SU-DHL-6 (cell line): Measurements from ENCODE around the gene MBP.
"Not testable (repeated sequence)": the region's sequence is repeated elsewhere in the genome, so short reads cannot be mapped to it uniquely, and the experiment has no call there.

Experiments used
- H2AFZ ChIP-seq: fragments of 200-600 bp; sonication (generic); 2 replicates; pipeline ENCODE4 v1.6.1; 2014; ENCODE audit warnings: low read depth, mild to moderate bottlenecking, moderate library complexity, mixed read lengths, antibody characterized with exemption, low read length; ENCODE audit not compliant: severe bottlenecking
- H3F3A ChIP-seq: fragments of 200-600 bp; shearing (Covaris generic); 2 replicates; pipeline ENCODE4 v1.6.0; 2016; ENCODE audit warnings: antibody characterized with exemption, mild to moderate bottlenecking; ENCODE audit not compliant: insufficient read depth
- H3K27ac ChIP-seq: fragments of 200-600 bp; sonication (generic); 2 replicates; pipeline ENCODE4 v1.5.1; 2016; ENCODE audit warnings: low read depth, mild to moderate bottlenecking, low read length, moderate library complexity, mixed read lengths
- H3K27me3 ChIP-seq: fragments of 200-600 bp; sonication (generic), shearing (Covaris generic); 2 replicates; pipeline ENCODE4 v1.6.0; 2014; ENCODE audit warnings: mild to moderate bottlenecking, low read length
- H3K36me3 ChIP-seq: fragments of 200-600 bp; sonication (generic); 2 replicates; pipeline ENCODE4 v1.6.1; 2014; ENCODE audit warnings: mild to moderate bottlenecking, low read length, mixed read lengths
- H3K4me2 ChIP-seq: fragments of 300-600, 200-600 bp; shearing (Covaris generic), sonication (generic); 2 replicates; pipeline ENCODE4 v1.6.0; 2014; ENCODE audit warnings: low read length, low read depth, mild to moderate bottlenecking; ENCODE audit not compliant: poor library complexity, severe bottlenecking
- H3K4me3 ChIP-seq: fragments of 200-600 bp; sonication (generic); 2 replicates; pipeline ENCODE4 v1.5.1; 2014; ENCODE audit warnings: antibody characterized with exemption, low read length, mild to moderate bottlenecking, mixed read lengths; ENCODE audit not compliant: insufficient read depth, poor library complexity, severe bottlenecking
- H3K79me2 ChIP-seq: fragments of 200-600 bp; sonication (generic); 2 replicates; pipeline ENCODE4 v1.6.1; 2014; ENCODE audit warnings: mild to moderate bottlenecking, low read length, moderate library complexity; ENCODE audit not compliant: insufficient read depth
- H3K9ac ChIP-seq: fragments of 200-600 bp; sonication (generic); 2 replicates; pipeline ENCODE4 v1.7.0; 2014; ENCODE audit warnings: mild to moderate bottlenecking, low read length
- H3K9me2 ChIP-seq: fragments of 200-600 bp; sonication (generic); replicated peaks from 2 replicates; pipeline ENCODE4 v1.6.1; 2014; ENCODE audit warnings: low read length; ENCODE audit not compliant: insufficient read depth
- H3K9me3 ChIP-seq: fragments of 200-600 bp; sonication (generic); 2 replicates; pipeline ENCODE4 v1.6.1; 2014; ENCODE audit warnings: low read length, mixed read lengths; ENCODE audit not compliant: insufficient read depth
- H4K20me1 ChIP-seq: fragments of 200-600 bp; sonication (generic); 2 replicates; pipeline ENCODE4 v1.6.1; 2014; ENCODE audit warnings: low read depth, mild to moderate bottlenecking, antibody characterized with exemption, low read length, moderate library complexity, mixed read lengths
- CTCF ChIP-seq: fragments of 200-600 bp; sonication (generic); IDR thresholded peaks from one replicate; pipeline ENCODE4 v1.5.1; 2017; ENCODE audit warnings: antibody characterized with exemption, mild to moderate bottlenecking, low read length, moderate library complexity; ENCODE audit not compliant: insufficient read depth, poor library complexity, severe bottlenecking
- EZH2phosphoT487 ChIP-seq: fragments of 200-600 bp; sonication (generic), shearing (Covaris generic); conservative IDR thresholded peaks from 2 replicates; pipeline ENCODE4 v1.6.1; 2018; ENCODE audit warnings: mild to moderate bottlenecking, antibody characterized with exemption, low read length, moderate library complexity, mixed read lengths

MBP gene

DNA sequence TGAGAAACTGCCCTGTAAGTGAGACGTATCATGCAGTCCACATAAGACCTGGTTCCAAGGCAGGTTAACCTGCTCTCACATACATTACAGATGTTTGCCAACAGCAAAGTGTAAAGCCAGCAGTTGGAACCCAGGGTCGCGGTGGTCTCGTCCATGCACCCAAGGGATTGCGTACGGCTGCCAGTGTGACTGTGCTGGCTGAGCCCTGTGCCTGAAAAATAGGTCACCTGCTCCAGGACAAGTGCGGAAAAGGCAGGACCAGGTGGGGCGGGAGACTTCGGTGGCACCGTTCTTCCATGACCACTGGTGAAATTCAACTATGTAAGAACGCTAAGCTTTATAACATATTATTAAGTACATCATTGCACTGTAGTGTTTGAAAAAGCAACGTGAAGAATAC is 110.5 kb downstream of the MBP start:
- Histone ChIP-seq H3F3A (no peaks in the 10 kb centered on the region), H4K20me1 (no peaks in the 10 kb centered on the region), H3K27me3 (no peaks in the 10 kb centered on the region), H3K27ac (no peak overlapping the region), H3K4me2 (no peak overlapping the region), H3K4me3 (no peak overlapping the region), H2AFZ (no peak overlapping the region), H3K9ac (no peak overlapping the region), H3K36me3 (0 out of 2 replicates have a peak, but pooled peaks cover under 1% of the 10 kb centered on the region), H3K9me3 (no peaks in the 10 kb centered on the region), H3K9me2 (no peaks in the 10 kb centered on the region), H3K79me2 (peaks cover 27% of the 10 kb centered on the region; the same call in 1 of the 2 replicates)
- TF ChIP-seq CTCF (no peak), EZH2phosphoT487 (no peak)

GRCh38 chr18:77021478-77021877 is 111.1 kb downstream of the MBP start:
- H3K9ac ChIP-seq, H3K4me2 ChIP-seq, H3F3A ChIP-seq, H3K27ac ChIP-seq, H2AFZ ChIP-seq, H3K36me3 ChIP-seq, H3K27me3 ChIP-seq, H3K9me3 ChIP-seq, H3K9me2 ChIP-seq, H4K20me1 ChIP-seq, H3K4me3 ChIP-seq: not testable (repeated sequence)
- peaks cover 21% of the 10 kb centered on the region; the same call in 1 of the 2 replicates for H3K79me2 ChIP-seq

- Histone ChIP-seq H2AFZ (no peak overlapping the region), H4K20me1 (no peaks in the 10 kb centered on the region), H3K27ac (no peak overlapping the region), H3K4me3 (no peak overlapping the region), H3K9me3 (no peaks in the 10 kb centered on the region), H3K36me3 (peaks cover 7% of the 10 kb centered on the region; the same call in 1 of the 2 replicates), H3K27me3 (no peaks in the 10 kb centered on the region), H3F3A (no peaks in the 10 kb centered on the region), H3K9ac (no peak overlapping the region), H3K79me2 (0 out of 2 replicates have a peak, but pooled peaks cover 17% of the 10 kb centered on the region), H3K4me2 (no peak overlapping the region), H3K9me2 (no peaks in the 10 kb centered on the region)
- TF ChIP-seq CTCF: no peak
- no peak for TF ChIP-seq EZH2phosphoT487
Observed at GRCh38 chr18:77021075-77021474, 111.5 kb downstream of the MBP start.

GRCh38 chr18:77020561-77020960 is 112.0 kb downstream of the MBP start:
- no peak overlapping the region for H3K4me3 ChIP-seq
- H3K9me2 ChIP-seq: no peaks in the 10 kb centered on the region
- no peaks in the 10 kb centered on the region for H3K9me3 ChIP-seq
- no peak for TF ChIP-seq EZH2phosphoT487
- no peak for TF ChIP-seq CTCF
- no peak overlapping the region for H3K4me2 ChIP-seq
- H3K27ac ChIP-seq: no peak overlapping the region
- no peak overlapping the region for H2AFZ ChIP-seq
- no peaks in the 10 kb centered on the region for H3K27me3 ChIP-seq
- H3K79me2 ChIP-seq: 0 out of 2 replicates have a peak, but pooled peaks cover 15% of the 10 kb centered on the region
- no peak overlapping the region for H3K9ac ChIP-seq
- H4K20me1 ChIP-seq: no peaks in the 10 kb centered on the region
- no peaks in the 10 kb centered on the region for H3F3A ChIP-seq
- H3K36me3 ChIP-seq: peaks cover 9% of the 10 kb centered on the region; the same call in 1 of the 2 replicates
